Subcutaneous abdominal adipose tissue (tissue), 5 donors: ENCODE data around the gene TICAM2.

Experiments
- H3K27ac ChIP-seq: one replicate; pipeline ENCODE4 v1.7.0; 2013; ENCODE audit warnings: low read depth, mild to moderate bottlenecking, inconsistent platforms, low read length, moderate library complexity
- H3K27me3 ChIP-seq, 5 donors: one replicate each; pipeline ENCODE4 v1.7.0; 2013; ENCODE audit warnings: low read length in 5 of 5, inconsistent platforms in 1 of 5; ENCODE audit not compliant: control insufficient read depth in 5 of 5, insufficient read depth in 4 of 5
- H3K36me3 ChIP-seq, 5 donors: one replicate each; pipeline ENCODE4 v1.7.0; 2013; ENCODE audit warnings: low read length in 5 of 5; ENCODE audit not compliant: control insufficient read depth in 5 of 5, insufficient read depth in 5 of 5
- H3K4me1 ChIP-seq, 5 donors: one replicate each; pipeline ENCODE4 v1.7.0; 2013; ENCODE audit warnings: low read length in 5 of 5, mild to moderate bottlenecking in 3 of 5, moderate library complexity in 1 of 5; ENCODE audit not compliant: control insufficient read depth in 5 of 5, insufficient read depth in 5 of 5
- H3K4me3 ChIP-seq, 5 donors: one replicate each; pipeline ENCODE4 v1.7.0; 2013; ENCODE audit warnings: low read length in 5 of 5, low read depth in 1 of 5
- H3K9ac ChIP-seq, 5 donors: one replicate each; pipeline ENCODE4 v1.7.0; 2013; ENCODE audit warnings: low read length in 5 of 5, mild to moderate bottlenecking in 4 of 5, moderate library complexity in 3 of 5
- H3K9me3 ChIP-seq, 5 donors: one replicate each; pipeline ENCODE4 v1.7.0; 2013; ENCODE audit warnings: low read length in 5 of 5; ENCODE audit not compliant: control insufficient read depth in 5 of 5
- donor health status: healthy.
- donor health status: healthy.
- donor health status: healthy.
- donor health status: healthy.
- donor health status: healthy.

TICAM2 gene

GRCh38 chr5:115557667-115558387 is 44.5 kb downstream of the TICAM2 start:
- no peak overlapping the region for H3K9ac ChIP-seq
- H3K27me3 ChIP-seq: no peaks in the 10 kb centered on the region
- H3K36me3 ChIP-seq: no peaks in the 10 kb centered on the region
- H3K4me1 ChIP-seq: peaks cover 0 to 12% (median 0%) of the 10 kb centered on the region in 5 donors
- no peak overlapping the region for H3K4me3 ChIP-seq
- H3K27ac ChIP-seq: no peak overlapping the region
- H3K9me3 ChIP-seq: no peaks in the 10 kb centered on the region

- no peak overlapping the region for H3K4me3 ChIP-seq
- peaks cover 0 to 12% (median 0%) of the 10 kb centered on the region in 5 donors for H3K4me1 ChIP-seq
- no peaks in the 10 kb centered on the region for H3K9me3 ChIP-seq
- no peak overlapping the region for H3K9ac ChIP-seq
- H3K27ac ChIP-seq: no peak overlapping the region
- no peaks in the 10 kb centered on the region for H3K27me3 ChIP-seq
- H3K36me3 ChIP-seq: no peaks in the 10 kb centered on the region
Observed at GRCh38 chr5:115556276-115556675, 46.0 kb downstream of the TICAM2 start.

DNA sequence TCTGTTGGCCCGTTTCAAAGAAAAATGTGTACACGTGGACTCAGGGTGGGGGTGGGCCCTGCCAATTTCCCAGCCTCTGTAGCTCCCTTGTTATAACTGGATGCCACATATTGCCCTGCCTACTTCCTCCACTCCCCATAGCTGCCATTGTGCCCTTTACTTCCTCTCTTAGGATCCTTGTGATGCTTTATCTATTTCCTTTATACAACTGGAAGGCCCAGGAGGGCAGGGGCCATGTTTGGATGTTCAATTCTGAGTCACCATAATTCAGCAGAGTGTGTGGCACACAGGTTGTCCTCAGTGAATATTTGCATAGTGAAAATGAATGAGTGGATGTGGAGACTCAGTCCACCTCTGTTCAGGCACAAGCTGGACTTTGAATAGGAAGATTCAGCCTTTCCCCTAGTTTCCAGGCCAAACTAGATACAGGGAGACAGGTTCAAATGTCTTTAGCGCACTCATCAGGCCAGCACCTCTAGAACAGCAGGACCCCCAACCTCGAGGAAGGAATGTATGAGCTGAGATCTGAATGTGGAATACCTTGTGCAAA is 47.1 kb downstream of the TICAM2 start:
- Histone ChIP-seq H3K4me3 (no peak overlapping the region), H3K27me3 (no peaks in the 10 kb centered on the region), H3K27ac (no peak overlapping the region), H3K9ac (no peak overlapping the region), H3K9me3 (no peaks in the 10 kb centered on the region), H3K4me1 (peaks cover 0 to 16% (median 0%) of the 10 kb centered on the region in 5 donors), H3K36me3 (no peaks in the 10 kb centered on the region)

GRCh38 chr5:115553082-115553481 is 49.2 kb downstream of the TICAM2 start:
- Histone ChIP-seq H3K9ac (no peak overlapping the region), H3K27ac (no peak overlapping the region), H3K4me1 (peaks cover 0 to 13% (median 0%) of the 10 kb centered on the region in 5 donors), H3K27me3 (no peaks in the 10 kb centered on the region), H3K4me3 (no peak overlapping the region), H3K36me3 (no peaks in the 10 kb centered on the region), H3K9me3 (no peaks in the 10 kb centered on the region)

GRCh38 chr5:115551415-115551814 is 50.9 kb downstream of the TICAM2 start:
- Histone ChIP-seq H3K36me3 (no peaks in the 10 kb centered on the region), H3K9me3 (peaks cover 0 to 1% (median 0%) of the 10 kb centered on the region in 5 donors), H3K27me3 (no peaks in the 10 kb centered on the region), H3K4me3 (no peak overlapping the region), H3K9ac (no peak overlapping the region), H3K4me1 (peaks cover 0 to 5% (median 0%) of the 10 kb centered on the region in 5 donors), H3K27ac (no peak overlapping the region)

DNA sequence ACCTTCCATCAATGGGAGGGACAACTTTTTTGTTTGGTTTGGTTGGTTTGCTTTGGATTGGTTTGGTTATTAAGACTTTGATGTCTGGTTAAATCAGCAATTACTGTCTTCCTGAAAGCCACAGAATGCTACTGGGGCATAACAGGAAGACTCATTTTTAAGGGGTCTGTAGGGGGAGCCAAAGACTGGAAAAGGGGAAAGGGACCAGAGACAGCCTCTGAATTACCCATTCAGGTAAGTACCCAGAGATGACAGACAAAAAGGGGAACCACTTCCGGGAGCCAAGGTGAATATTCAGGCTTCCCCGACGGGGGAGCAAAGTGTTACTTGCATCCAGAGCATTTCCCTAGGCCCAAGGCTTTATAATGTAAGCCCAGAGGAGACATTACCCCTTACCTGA is 53.1 kb downstream of the TICAM2 start:
- Histone ChIP-seq H3K4me3 (no peak overlapping the region), H3K27ac (no peak overlapping the region), H3K4me1 (peaks cover 0 to 9% (median 3%) of the 10 kb centered on the region in 5 donors), H3K9ac (no peak overlapping the region), H3K9me3 (peaks cover 3 to 9% (median 5%) of the 10 kb centered on the region in 5 donors), H3K27me3 (no peaks in the 10 kb centered on the region), H3K36me3 (no peaks in the 10 kb centered on the region)

DNA sequence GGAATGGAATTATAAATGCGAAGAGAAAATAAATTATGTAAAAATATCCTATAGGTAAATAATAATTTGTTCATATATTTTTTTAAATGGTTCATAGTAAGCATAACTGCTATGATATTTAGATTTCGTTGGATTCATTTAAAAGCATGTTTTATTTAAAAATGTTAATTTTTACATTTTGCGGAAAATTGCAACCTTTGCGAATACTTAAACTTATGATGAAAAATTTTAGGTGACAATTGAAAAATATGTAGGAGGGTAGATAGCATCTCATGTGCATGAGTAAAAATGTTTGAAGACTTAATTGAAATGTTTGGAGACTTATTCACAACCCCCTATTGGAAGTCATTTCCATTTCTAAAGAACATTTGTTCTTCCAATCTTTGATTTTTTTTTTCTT is 53.6 kb downstream of the TICAM2 start:
- no peak overlapping the region for H3K4me3 ChIP-seq
- H3K9ac ChIP-seq: no peak overlapping the region
- peaks cover 3 to 9% (median 5%) of the 10 kb centered on the region in 5 donors for H3K9me3 ChIP-seq
- H3K27me3 ChIP-seq: no peaks in the 10 kb centered on the region
- H3K27ac ChIP-seq: no peak overlapping the region
- H3K36me3 ChIP-seq: no peaks in the 10 kb centered on the region
- H3K4me1 ChIP-seq: peaks cover 0 to 9% (median 3%) of the 10 kb centered on the region in 5 donors

DNA sequence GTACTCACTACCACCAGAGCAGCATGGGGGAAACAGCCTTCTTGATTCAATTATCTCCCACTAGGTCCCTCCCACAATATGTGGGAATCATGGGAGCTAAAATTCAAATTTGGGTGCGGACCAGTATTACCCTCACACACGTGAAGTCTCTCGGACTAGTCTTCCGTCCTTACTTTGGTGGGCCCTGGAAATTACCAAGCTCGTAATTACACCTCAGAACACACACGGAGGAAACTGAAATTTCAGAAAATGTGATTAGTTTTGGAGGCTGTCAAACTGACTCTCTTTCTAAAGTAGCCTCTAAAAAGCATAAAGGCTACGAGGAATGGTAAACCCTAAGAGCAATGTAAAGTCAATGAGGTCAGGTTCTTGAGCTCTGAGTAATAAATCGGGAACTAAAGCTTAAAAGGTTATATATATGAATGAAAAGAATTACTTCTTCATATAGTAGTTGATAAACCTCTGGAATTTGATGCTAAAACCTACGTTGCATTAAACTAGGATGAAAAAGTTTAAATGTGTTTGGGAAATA is 56.9 kb downstream of the TICAM2 start:
- Histone ChIP-seq H3K27ac (peak overlapping the region; percentile 24), H3K36me3 (peaks cover 0 to 5% (median 0%) of the 10 kb centered on the region in 5 donors), H3K27me3 (no peaks in the 10 kb centered on the region), H3K9ac (peak overlapping the region in 2 of 5 donors; percentile 31 to 62), H3K4me1 (peaks cover 0 to 37% (median 32%) of the 10 kb centered on the region in 5 donors), H3K9me3 (peaks cover 3 to 9% (median 5%) of the 10 kb centered on the region in 5 donors), H3K4me3 (peak overlapping the region; percentile 41 to 60 (median 50))

GRCh38 chr5:115544436-115545350 is 57.6 kb downstream of the TICAM2 start, which contains the start of gene FEM1C:
Gene FEM1C (minus strand): TSS chr5:115544775. CDS start chr5:115543493, 1,282 bp downstream.
- peaks cover 0 to 45% (median 38%) of the 10 kb centered on the region in 5 donors for H3K4me1 ChIP-seq
- H3K27ac ChIP-seq: peak within 1 kb of the TSS; percentile 98
- no peaks in the 10 kb centered on the region for H3K27me3 ChIP-seq
- peaks cover 3 to 9% (median 5%) of the 10 kb centered on the region in 5 donors for H3K9me3 ChIP-seq
- peaks cover 0 to 5% (median 0%) of the 10 kb centered on the region in 5 donors for H3K36me3 ChIP-seq
- peak within 1 kb of the TSS; percentile 60 to 95 (median 83) for H3K9ac ChIP-seq
- H3K4me3 ChIP-seq: peak within 1 kb of the TSS; percentile 70 to 96 (median 91)
